ENCODE data around the gene HS6ST2.

GRCh38 chrX:132940727-132941327, 17.6 kb downstream of the HS6ST2 start:
- no peak for TF ChIP-seq ZNF324 (tag by site-specific recombination; IDR thresholded peaks at IDR 0.05)
- TF ChIP-seq ZNF16 (tag by site-specific recombination; IDR thresholded peaks at IDR 0.05; ENCODE audit: low read depth) = no peak
- TF ChIP-seq CTCF (tag by site-specific recombination; IDR thresholded peaks at IDR 0.05) = no peak
- no peak for TF ChIP-seq ZNF133 (tag by site-specific recombination; IDR thresholded peaks at IDR 0.05)
- no peak for TF ChIP-seq YY1 (tag by site-specific recombination; IDR thresholded peaks at IDR 0.05)
- no peak for TF ChIP-seq ZNF214 (tag by site-specific recombination; IDR thresholded peaks at IDR 0.05; ENCODE audit: borderline replicate concordance)
- TF ChIP-seq, protein P1, sequence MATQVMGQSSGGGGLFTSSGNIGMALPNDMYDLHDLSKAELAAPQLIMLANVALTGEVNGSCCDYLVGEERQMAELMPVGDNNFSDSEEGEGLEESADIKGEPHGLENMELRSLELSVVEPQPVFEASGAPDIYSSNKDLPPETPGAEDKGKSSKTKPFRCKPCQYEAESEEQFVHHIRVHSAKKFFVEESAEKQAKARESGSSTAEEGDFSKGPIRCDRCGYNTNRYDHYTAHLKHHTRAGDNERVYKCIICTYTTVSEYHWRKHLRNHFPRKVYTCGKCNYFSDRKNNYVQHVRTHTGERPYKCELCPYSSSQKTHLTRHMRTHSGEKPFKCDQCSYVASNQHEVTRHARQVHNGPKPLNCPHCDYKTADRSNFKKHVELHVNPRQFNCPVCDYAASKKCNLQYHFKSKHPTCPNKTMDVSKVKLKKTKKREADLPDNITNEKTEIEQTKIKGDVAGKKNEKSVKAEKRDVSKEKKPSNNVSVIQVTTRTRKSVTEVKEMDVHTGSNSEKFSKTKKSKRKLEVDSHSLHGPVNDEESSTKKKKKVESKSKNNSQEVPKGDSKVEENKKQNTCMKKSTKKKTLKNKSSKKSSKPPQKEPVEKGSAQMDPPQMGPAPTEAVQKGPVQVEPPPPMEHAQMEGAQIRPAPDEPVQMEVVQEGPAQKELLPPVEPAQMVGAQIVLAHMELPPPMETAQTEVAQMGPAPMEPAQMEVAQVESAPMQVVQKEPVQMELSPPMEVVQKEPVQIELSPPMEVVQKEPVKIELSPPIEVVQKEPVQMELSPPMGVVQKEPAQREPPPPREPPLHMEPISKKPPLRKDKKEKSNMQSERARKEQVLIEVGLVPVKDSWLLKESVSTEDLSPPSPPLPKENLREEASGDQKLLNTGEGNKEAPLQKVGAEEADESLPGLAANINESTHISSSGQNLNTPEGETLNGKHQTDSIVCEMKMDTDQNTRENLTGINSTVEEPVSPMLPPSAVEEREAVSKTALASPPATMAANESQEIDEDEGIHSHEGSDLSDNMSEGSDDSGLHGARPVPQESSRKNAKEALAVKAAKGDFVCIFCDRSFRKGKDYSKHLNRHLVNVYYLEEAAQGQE (tag by site-specific recombination; IDR thresholded peaks at IDR 0.05) = no peak
- TF ChIP-seq ZNF404 (tag by site-specific recombination; IDR thresholded peaks at IDR 0.05) = no peak
- TF ChIP-seq ZNF530 (tag by site-specific recombination; IDR thresholded peaks at IDR 0.05; ENCODE audit: low read depth) = no peak
- TF ChIP-seq KLF9 (tag by site-specific recombination; IDR thresholded peaks at IDR 0.05; ENCODE audit: low read depth) = no peak
- TF ChIP-seq ZNF140 (tag by site-specific recombination; IDR thresholded peaks at IDR 0.05) = no peak
